ENCODE results near the gene S100A3.
"Not testable (repeated sequence)": the region's sequence is repeated elsewhere in the genome, so short reads cannot be mapped to it uniquely, and the experiment has no call there.

S100A3 gene

DNA sequence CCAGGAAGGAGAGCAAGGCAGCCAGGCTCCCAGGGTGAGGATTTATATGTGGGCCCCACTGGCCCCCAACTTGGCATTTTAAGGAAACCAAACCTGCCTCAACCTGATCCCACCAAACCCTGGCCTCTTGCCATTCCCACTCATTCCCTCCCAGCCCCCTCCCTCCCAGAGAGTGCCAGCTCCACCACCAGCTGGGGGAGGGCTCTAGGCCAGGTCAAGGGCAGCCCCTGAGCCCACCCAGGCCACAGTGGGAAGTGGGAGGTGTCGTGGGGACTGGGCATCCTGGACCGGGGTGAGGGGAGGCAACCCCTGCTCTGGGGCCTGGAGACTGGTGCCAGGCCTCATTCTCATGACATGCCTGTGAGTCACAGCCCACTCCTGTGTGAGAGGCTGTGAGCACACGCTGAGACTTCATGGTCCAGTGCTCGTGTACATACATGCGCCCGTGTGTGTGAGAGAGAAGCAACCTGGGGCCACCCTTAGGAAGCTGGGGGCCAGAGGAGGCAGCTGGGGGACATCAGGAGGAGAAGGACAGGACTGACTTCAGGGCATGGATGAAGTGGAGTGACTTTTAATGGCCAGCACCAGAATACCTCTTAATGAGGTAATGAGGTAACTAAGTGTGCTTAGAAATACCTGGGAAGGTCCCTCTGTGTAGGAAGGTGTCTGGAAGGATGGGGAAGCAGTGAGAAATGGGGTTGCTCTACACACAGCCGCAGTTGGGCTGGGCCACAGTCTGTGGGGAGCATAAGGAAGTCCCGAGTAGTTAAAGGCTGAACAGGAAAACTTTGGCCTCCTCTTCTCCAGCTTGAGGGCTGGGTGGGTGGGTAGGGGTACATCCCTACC, 16.7 kb upstream of the S100A3 start, which contains the start of gene S100A2:
Gene S100A2, minus strand, starts transcription at position 316 of the 846 bp plus-strand sequence. CDS start 1,967 bp downstream, outside the sequence.
- peak within 1 kb of the TSS; percentile 24 for H3K4me2 ChIP-seq
- H4K20me1 ChIP-seq (ENCODE audit: insufficient read depth) = no peaks in the 10 kb centered on the region
- peaks cover 20% of the 10 kb centered on the region for H3K4me1 ChIP-seq (ENCODE audit: low read depth, poor library complexity, severe bottlenecking)
- TF ChIP-seq, protein P1, sequence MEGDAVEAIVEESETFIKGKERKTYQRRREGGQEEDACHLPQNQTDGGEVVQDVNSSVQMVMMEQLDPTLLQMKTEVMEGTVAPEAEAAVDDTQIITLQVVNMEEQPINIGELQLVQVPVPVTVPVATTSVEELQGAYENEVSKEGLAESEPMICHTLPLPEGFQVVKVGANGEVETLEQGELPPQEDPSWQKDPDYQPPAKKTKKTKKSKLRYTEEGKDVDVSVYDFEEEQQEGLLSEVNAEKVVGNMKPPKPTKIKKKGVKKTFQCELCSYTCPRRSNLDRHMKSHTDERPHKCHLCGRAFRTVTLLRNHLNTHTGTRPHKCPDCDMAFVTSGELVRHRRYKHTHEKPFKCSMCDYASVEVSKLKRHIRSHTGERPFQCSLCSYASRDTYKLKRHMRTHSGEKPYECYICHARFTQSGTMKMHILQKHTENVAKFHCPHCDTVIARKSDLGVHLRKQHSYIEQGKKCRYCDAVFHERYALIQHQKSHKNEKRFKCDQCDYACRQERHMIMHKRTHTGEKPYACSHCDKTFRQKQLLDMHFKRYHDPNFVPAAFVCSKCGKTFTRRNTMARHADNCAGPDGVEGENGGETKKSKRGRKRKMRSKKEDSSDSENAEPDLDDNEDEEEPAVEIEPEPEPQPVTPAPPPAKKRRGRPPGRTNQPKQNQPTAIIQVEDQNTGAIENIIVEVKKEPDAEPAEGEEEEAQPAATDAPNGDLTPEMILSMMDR (conservative IDR thresholded peaks at IDR 0.05; ENCODE audit: low read depth, low read length) = no peak
- no peaks in the 10 kb centered on the region for H3K27me3 ChIP-seq (ENCODE audit: insufficient read depth, low read depth)
- no peak within 1 kb of the TSS for H3K9ac ChIP-seq
- H3K27ac ChIP-seq = no peak within 1 kb of the TSS
- no peaks in the 10 kb centered on the region for H3K36me3 ChIP-seq (ENCODE audit: insufficient read depth)
- peak within 1 kb of the TSS; percentile 77 for H2AFZ ChIP-seq (ENCODE audit: low read depth)
- H3K79me2 ChIP-seq (ENCODE audit: insufficient read depth, low read depth) = no peaks in the 10 kb centered on the region
- no peak within 1 kb of the TSS for H3K4me3 ChIP-seq (IDR thresholded peaks at IDR 0.05; ENCODE audit: insufficient read depth, low read depth, low read length)

DNA sequence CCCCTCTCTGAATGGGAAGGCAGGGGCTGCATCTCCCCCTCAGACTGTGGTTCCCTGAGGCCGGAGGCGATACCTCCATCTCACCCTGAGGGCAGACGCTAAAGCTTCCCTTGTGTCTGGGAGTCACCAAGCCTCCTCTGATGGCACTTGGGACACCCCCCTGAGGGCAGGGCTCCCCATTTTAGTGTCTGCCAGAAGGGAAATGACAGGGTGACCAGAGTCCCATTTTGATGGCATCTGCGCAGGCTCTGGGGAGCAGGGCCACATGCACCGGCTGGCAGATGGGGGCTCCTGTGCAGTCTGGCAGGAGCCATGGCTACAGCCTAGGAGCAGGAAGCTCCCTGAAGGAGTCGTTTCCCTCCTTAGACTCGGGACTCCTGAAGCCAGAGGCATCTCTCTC, 14.9 kb upstream of the S100A3 start:
- no peak overlapping the region for H3K4me3 ChIP-seq (IDR thresholded peaks at IDR 0.05; ENCODE audit: insufficient read depth, low read depth, low read length)
- H3K36me3 ChIP-seq (ENCODE audit: insufficient read depth) = no peaks in the 10 kb centered on the region
- H3K4me1 ChIP-seq (ENCODE audit: low read depth, poor library complexity, severe bottlenecking) = peaks cover 20% of the 10 kb centered on the region
- no peaks in the 10 kb centered on the region for H3K79me2 ChIP-seq (ENCODE audit: insufficient read depth, low read depth)
- H3K27me3 ChIP-seq (ENCODE audit: insufficient read depth, low read depth) = no peaks in the 10 kb centered on the region
- H3K4me2 ChIP-seq = no peak overlapping the region
- H4K20me1 ChIP-seq (ENCODE audit: insufficient read depth) = no peaks in the 10 kb centered on the region
- no peak overlapping the region for H3K9ac ChIP-seq
- no peak overlapping the region for H3K27ac ChIP-seq
- no peak overlapping the region; the same call in 1 of the 2 replicates for H2AFZ ChIP-seq (ENCODE audit: low read depth)
- TF ChIP-seq, protein P1 (conservative IDR thresholded peaks at IDR 0.05; ENCODE audit: low read depth, low read length) = no peak

DNA sequence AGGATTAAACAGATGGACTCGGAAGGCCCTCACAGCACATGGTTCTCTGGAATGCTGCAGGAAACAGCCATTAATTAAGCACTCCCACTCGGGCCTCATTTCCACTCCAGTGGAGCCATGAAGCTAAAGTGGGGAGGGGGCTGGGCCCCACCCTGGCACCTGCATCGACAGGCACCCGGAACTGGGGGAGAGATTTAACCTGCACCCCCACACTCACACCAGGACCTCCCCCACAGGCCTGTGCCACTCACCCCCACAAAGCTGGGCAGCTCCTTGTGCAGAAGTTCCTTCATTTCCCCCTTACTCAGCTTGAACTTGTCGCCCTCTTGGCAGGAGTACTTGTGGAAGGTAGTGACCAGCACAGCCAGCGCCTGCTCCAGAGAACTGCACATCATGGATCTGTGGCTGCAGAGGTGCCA, 14.4 kb upstream of the S100A3 start:
- TF ChIP-seq, protein P1 (conservative IDR thresholded peaks at IDR 0.05; ENCODE audit: low read depth, low read length) = no peak

DNA sequence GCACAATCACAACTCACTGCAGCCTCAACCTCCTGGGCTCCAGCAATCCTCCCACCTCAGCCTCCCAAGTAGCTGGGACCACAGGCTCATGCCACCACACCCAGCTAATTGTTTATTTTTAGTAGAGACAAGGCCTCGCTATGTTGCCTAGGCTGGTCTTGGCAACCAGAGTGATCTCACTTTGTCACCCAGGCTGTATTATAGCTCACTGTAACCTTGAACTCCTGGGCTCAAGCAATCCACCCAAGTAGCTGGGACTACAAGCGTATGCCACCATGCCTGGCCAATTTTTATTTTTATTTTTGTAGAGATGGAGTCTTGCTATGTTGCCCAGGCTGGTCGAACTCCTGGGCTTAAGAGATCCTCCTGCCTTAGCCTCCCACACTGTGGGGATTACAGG, 13.0 kb upstream of the S100A3 start:
- H3K9ac ChIP-seq; H2AFZ ChIP-seq (ENCODE audit: low read depth); H3K79me2 ChIP-seq (ENCODE audit: insufficient read depth, low read depth); H3K27me3 ChIP-seq (ENCODE audit: insufficient read depth, low read depth); H3K36me3 ChIP-seq (ENCODE audit: insufficient read depth); H3K4me1 ChIP-seq (ENCODE audit: low read depth, poor library complexity, severe bottlenecking); H3K4me3 ChIP-seq (IDR thresholded peaks at IDR 0.05; ENCODE audit: insufficient read depth, low read depth, low read length); H3K4me2 ChIP-seq; H3K27ac ChIP-seq; H4K20me1 ChIP-seq (ENCODE audit: insufficient read depth): not testable (repeated sequence)

More for the DNA sequence above, 14.4 kb upstream of the S100A3 start:
- no peak overlapping the region for H3K27ac ChIP-seq
- peaks cover 15% of the 10 kb centered on the region for H3K4me1 ChIP-seq (ENCODE audit: low read depth, poor library complexity, severe bottlenecking)
- H2AFZ ChIP-seq (ENCODE audit: low read depth) = no peak overlapping the region
- H3K9ac ChIP-seq = no peak overlapping the region
- H3K27me3 ChIP-seq (ENCODE audit: insufficient read depth, low read depth) = no peaks in the 10 kb centered on the region
- H3K36me3 ChIP-seq (ENCODE audit: insufficient read depth) = no peaks in the 10 kb centered on the region
- no peak overlapping the region for H3K4me3 ChIP-seq (IDR thresholded peaks at IDR 0.05; ENCODE audit: insufficient read depth, low read depth, low read length)
- H4K20me1 ChIP-seq (ENCODE audit: insufficient read depth) = no peaks in the 10 kb centered on the region
- H3K79me2 ChIP-seq (ENCODE audit: insufficient read depth, low read depth) = no peaks in the 10 kb centered on the region
- H3K4me2 ChIP-seq = no peak overlapping the region

DNA sequence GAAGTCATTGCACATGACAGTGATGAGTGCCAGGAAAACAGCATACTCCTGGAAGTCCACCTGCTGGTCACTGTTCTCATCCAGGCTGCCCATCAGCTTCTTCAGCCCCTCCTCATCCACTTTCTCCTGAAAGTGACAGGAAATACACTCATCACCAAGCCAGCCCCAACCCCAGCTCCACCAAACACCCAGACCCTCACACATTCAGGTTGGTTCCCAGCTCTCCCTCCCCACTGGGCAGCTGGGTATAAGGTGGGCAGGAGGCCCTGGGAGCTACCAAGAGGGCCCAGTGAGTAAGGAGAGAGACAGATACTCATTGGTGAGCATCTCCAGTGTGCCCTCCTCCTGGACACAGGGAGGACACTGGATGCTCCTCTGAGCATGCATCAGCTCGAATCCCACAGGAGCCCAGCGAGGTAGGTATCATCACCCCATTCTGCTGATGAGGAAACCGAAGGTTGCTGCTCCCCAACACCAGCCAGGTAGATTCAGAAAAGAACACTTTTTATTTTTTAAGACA, 12.5 kb upstream of the S100A3 start:
- H3K79me2 ChIP-seq (ENCODE audit: insufficient read depth, low read depth) = no peaks in the 10 kb centered on the region
- no peak overlapping the region for H3K4me3 ChIP-seq (IDR thresholded peaks at IDR 0.05; ENCODE audit: insufficient read depth, low read depth, low read length)
- H3K27ac ChIP-seq = no peak overlapping the region
- no peak overlapping the region for H3K4me2 ChIP-seq
- no peaks in the 10 kb centered on the region for H4K20me1 ChIP-seq (ENCODE audit: insufficient read depth)
- no peaks in the 10 kb centered on the region for H3K36me3 ChIP-seq (ENCODE audit: insufficient read depth)
- H3K9ac ChIP-seq = no peak overlapping the region
- H3K27me3 ChIP-seq (ENCODE audit: insufficient read depth, low read depth) = no peaks in the 10 kb centered on the region
- H2AFZ ChIP-seq (ENCODE audit: low read depth) = no peak overlapping the region
- H3K4me1 ChIP-seq (ENCODE audit: low read depth, poor library complexity, severe bottlenecking) = peaks cover 3% of the 10 kb centered on the region
- TF ChIP-seq, protein P1 (conservative IDR thresholded peaks at IDR 0.05; ENCODE audit: low read depth, low read length) = no peak

All from KMS-11 (cell line).